Activated naive CD4-positive, alpha-beta T cell treated with anti-CD3 and anti-CD28 coated beads, Interleukin-2, amount 50 U/mL, for 24 hours (primary cell): ENCODE measurements around the gene THSD4.
A peak's percentile ranks its signal among the peaks of the same experiment; 100 is the strongest.

Experiments used
- H3K27ac Mint-ChIP-seq: one replicate; pipeline ENCODE4 v1.8.0; 2021; ENCODE audit warnings: mild to moderate bottlenecking, mixed read lengths
- H3K27me3 Mint-ChIP-seq: one replicate; pipeline ENCODE4 v1.8.0; 2021; ENCODE audit warnings: mixed read lengths
- H3K36me3 Mint-ChIP-seq: one replicate; pipeline ENCODE4 v1.8.0; 2021; ENCODE audit warnings: mixed read lengths
- H3K4me1 Mint-ChIP-seq: one replicate; pipeline ENCODE4 v1.8.0; 2021; ENCODE audit warnings: mixed read lengths
- H3K4me3 Mint-ChIP-seq: one replicate; pipeline ENCODE4 v1.8.0; 2021; ENCODE audit warnings: mild to moderate bottlenecking, mixed read lengths
- H3K9me3 Mint-ChIP-seq: one replicate; pipeline ENCODE4 v1.8.0; 2021; ENCODE audit warnings: mixed read lengths

The THSD4 gene

GRCh38 chr15:71091601-71092000 lies 23.7 kb upstream of the THSD4 start:
- no peak overlapping the region for H3K4me3 Mint-ChIP-seq
- no peaks in the 10 kb centered on the region for H3K36me3 Mint-ChIP-seq
- H3K27ac Mint-ChIP-seq = no peak overlapping the region
- no peaks in the 10 kb centered on the region for H3K9me3 Mint-ChIP-seq
- H3K27me3 Mint-ChIP-seq = peaks cover 15% of the 10 kb centered on the region
- no peaks in the 10 kb centered on the region for H3K4me1 Mint-ChIP-seq

GRCh38 chr15:71092056-71092600 lies 23.1 kb upstream of the THSD4 start:
- Mint-ChIP-seq H3K4me1 (no peaks in the 10 kb centered on the region), H3K36me3 (no peaks in the 10 kb centered on the region), H3K27ac (no peak overlapping the region), H3K27me3 (peaks cover 15% of the 10 kb centered on the region), H3K4me3 (no peak overlapping the region), H3K9me3 (no peaks in the 10 kb centered on the region)

- Mint-ChIP-seq H3K36me3 (no peaks in the 10 kb centered on the region), H3K27me3 (peaks cover 15% of the 10 kb centered on the region), H3K9me3 (no peaks in the 10 kb centered on the region), H3K4me1 (no peaks in the 10 kb centered on the region), H3K4me3 (no peak overlapping the region), H3K27ac (peak overlapping the region; percentile 46)
These were observed 21.9 kb upstream of the THSD4 start for GRCh38 chr15:71093054-71094024.

DNA sequence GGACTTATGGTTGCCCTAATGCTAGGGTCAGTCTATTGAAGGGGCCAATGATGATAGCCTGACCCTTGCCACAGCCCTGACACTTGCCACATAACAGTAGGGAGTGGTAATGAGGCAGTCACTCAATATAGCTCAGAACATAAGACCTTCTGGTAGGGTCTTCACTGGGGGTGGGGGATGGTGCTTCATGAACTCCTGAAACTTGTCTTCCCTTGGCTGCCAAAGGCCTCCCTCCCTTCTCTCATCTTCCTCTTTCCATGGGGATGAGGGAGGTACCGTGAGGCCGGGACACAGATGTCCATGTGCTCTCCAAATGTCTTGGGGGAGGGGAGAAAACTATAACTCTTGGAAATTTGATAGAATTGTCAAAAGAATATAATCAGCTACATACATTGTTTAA lies 21.1 kb upstream of the THSD4 start:
- Mint-ChIP-seq H3K4me1 (no peaks in the 10 kb centered on the region), H3K36me3 (no peaks in the 10 kb centered on the region)

GRCh38 chr15:71096676-71097075 lies 18.6 kb upstream of the THSD4 start:
- Mint-ChIP-seq H3K36me3 (no peaks in the 10 kb centered on the region), H3K27me3 (peaks cover 8% of the 10 kb centered on the region), H3K9me3 (no peaks in the 10 kb centered on the region), H3K4me1 (no peaks in the 10 kb centered on the region), H3K27ac (no peak overlapping the region), H3K4me3 (no peak overlapping the region)

More for the DNA sequence above, 21.1 kb upstream of the THSD4 start:
- Mint-ChIP-seq H3K27me3 (peaks cover 12% of the 10 kb centered on the region), H3K4me3 (no peak overlapping the region), H3K9me3 (no peaks in the 10 kb centered on the region), H3K27ac (no peak overlapping the region)

- Mint-ChIP-seq H3K27me3 (peaks cover 7% of the 10 kb centered on the region), H3K36me3 (no peaks in the 10 kb centered on the region), H3K9me3 (no peaks in the 10 kb centered on the region), H3K27ac (no peak overlapping the region), H3K4me1 (no peaks in the 10 kb centered on the region), H3K4me3 (no peak overlapping the region)
These were observed 17.4 kb upstream of the THSD4 start for GRCh38 chr15:71097890-71098289.

DNA sequence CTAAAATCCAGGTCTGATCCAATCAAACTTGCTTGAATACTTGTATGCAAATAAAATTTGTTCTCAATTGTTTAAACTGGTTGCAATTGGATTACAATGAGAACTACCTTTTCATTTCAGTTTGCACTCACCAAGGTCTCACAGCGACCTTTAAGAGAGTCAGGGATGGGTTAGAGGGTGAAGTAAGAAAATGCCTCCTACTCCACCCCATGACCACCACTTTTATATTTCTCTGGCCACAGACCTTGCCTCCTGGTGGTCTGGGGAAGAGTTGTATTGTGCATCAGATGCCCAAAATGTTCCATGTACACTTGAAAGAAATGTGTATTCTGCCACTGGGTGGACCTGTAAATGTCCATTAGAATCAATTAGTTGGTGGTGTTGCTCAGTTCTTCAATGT lies 16.4 kb upstream of the THSD4 start:
- no peaks in the 10 kb centered on the region for H3K36me3 Mint-ChIP-seq
- no peak overlapping the region for H3K27ac Mint-ChIP-seq
- no peaks in the 10 kb centered on the region for H3K4me1 Mint-ChIP-seq
- no peak overlapping the region for H3K4me3 Mint-ChIP-seq
- H3K9me3 Mint-ChIP-seq = no peaks in the 10 kb centered on the region
- H3K27me3 Mint-ChIP-seq = peaks cover 2% of the 10 kb centered on the region

DNA sequence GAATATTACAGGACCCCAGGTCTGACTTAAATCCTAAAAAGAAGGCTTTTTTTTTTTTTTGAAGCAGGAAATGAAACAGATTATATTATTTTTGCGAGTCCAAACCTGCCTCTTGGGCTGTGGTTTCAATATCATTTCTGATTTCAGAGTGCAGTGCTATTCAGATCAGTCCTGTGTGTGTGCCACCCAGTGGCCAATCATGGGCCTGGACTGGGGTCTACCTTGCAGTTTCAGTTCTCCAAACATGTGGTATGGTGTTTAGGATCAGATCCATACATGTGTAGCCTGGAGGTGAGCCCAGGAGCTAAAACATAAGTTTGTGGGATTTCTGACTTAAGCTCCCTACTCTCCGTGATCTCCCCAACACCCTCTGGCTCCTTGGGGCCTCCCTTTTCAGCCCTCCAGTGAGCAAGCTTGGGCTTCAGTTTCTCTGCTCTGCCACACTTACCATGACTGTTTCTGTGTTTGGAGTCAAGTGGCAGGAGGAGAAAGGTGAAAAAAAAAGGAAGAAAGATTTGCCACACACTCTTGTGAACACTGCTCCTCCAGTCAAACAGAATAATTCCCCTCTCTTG lies 12.1 kb upstream of the THSD4 start:
- Mint-ChIP-seq H3K27ac (no peak overlapping the region), H3K4me1 (no peaks in the 10 kb centered on the region), H3K36me3 (no peaks in the 10 kb centered on the region), H3K27me3 (no peaks in the 10 kb centered on the region), H3K9me3 (no peaks in the 10 kb centered on the region), H3K4me3 (no peak overlapping the region)

GRCh38 chr15:71104636-71105035 lies 10.6 kb upstream of the THSD4 start:
- Mint-ChIP-seq H3K27me3 (no peaks in the 10 kb centered on the region), H3K4me3 (no peak overlapping the region), H3K27ac (no peak overlapping the region)

GRCh38 chr15:71105444-71105843 lies 9.8 kb upstream of the THSD4 start:
- H3K9me3 Mint-ChIP-seq = no peaks in the 10 kb centered on the region
- no peaks in the 10 kb centered on the region for H3K4me1 Mint-ChIP-seq
- no peak overlapping the region for H3K4me3 Mint-ChIP-seq
- H3K27ac Mint-ChIP-seq = no peak overlapping the region
- H3K36me3 Mint-ChIP-seq = no peaks in the 10 kb centered on the region
- H3K27me3 Mint-ChIP-seq = no peaks in the 10 kb centered on the region

More at GRCh38 chr15:71104636-71105035, 10.6 kb upstream of the THSD4 start:
- H3K9me3 Mint-ChIP-seq = no peaks in the 10 kb centered on the region
- H3K36me3 Mint-ChIP-seq = no peaks in the 10 kb centered on the region
- H3K4me1 Mint-ChIP-seq = no peaks in the 10 kb centered on the region

GRCh38 chr15:71106802-71107500 lies 8.3 kb upstream of the THSD4 start:
- peaks cover 3% of the 10 kb centered on the region for H3K27me3 Mint-ChIP-seq
- H3K4me1 Mint-ChIP-seq = no peaks in the 10 kb centered on the region

GRCh38 chr15:71107501-71107815 lies 7.8 kb upstream of the THSD4 start:
- Mint-ChIP-seq H3K27ac (no peak overlapping the region), H3K36me3 (no peaks in the 10 kb centered on the region), H3K27me3 (peaks cover 3% of the 10 kb centered on the region), H3K4me1 (no peaks in the 10 kb centered on the region), H3K9me3 (no peaks in the 10 kb centered on the region), H3K4me3 (no peak overlapping the region)

More at GRCh38 chr15:71106802-71107500, 8.3 kb upstream of the THSD4 start:
- H3K9me3 Mint-ChIP-seq = no peaks in the 10 kb centered on the region
- no peaks in the 10 kb centered on the region for H3K36me3 Mint-ChIP-seq
- no peak overlapping the region for H3K4me3 Mint-ChIP-seq
- H3K27ac Mint-ChIP-seq = no peak overlapping the region

DNA sequence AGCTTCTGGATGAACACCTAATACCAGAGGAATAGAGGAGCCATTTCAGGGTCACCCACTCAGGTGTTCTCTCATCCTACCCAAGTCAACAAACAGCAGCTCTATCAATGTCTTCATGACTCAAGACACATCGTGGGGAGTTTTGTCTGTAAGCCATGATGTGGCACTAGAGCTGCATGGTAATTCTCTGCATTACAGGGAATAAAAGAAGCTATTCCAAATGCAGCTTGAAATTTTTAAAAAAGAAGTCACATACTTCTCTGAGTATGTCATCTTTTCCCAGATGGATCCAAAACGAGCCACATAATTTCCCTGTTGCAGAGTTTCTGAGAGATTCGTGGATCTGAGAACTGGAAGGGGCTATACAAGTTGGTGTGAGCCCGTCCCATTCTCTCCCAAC lies 6.1 kb upstream of the THSD4 start:
- Mint-ChIP-seq H3K4me1 (no peaks in the 10 kb centered on the region), H3K9me3 (no peaks in the 10 kb centered on the region)

DNA sequence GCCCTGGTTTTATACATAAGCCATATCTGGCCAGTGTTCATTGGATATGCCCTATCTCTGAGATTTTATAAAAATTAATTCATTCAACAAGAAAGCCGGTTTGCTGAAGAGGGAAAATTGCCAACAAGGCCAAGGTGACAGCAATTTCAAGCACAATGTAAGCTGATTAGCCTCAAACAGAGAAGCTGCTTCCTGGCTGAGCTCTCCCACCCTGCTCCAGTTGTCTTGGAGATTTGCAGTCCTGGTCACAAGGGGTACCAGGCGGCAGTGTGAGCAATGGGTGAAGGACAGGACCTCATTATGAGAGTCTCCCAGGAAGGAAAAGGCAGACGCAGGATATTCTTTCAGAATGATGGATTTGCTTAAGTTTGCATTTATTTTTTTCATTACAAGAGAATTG lies 5.4 kb upstream of the THSD4 start:
- Mint-ChIP-seq H3K4me1 (no peaks in the 10 kb centered on the region), H3K4me3 (no peak overlapping the region), H3K27me3 (peaks cover 8% of the 10 kb centered on the region)

More for the DNA sequence above, 6.1 kb upstream of the THSD4 start:
- Mint-ChIP-seq H3K27me3 (peaks cover 5% of the 10 kb centered on the region), H3K27ac (no peak overlapping the region), H3K4me3 (no peak overlapping the region), H3K36me3 (no peaks in the 10 kb centered on the region)

GRCh38 chr15:71110405-71111180 lies 4.7 kb upstream of the THSD4 start:
- Mint-ChIP-seq H3K27ac (no peak overlapping the region), H3K27me3 (peaks cover 10% of the 10 kb centered on the region), H3K9me3 (no peaks in the 10 kb centered on the region), H3K4me3 (no peak overlapping the region), H3K4me1 (no peaks in the 10 kb centered on the region), H3K36me3 (no peaks in the 10 kb centered on the region)

More for the DNA sequence above, 5.4 kb upstream of the THSD4 start:
- Mint-ChIP-seq H3K27ac (no peak overlapping the region), H3K9me3 (no peaks in the 10 kb centered on the region), H3K36me3 (no peaks in the 10 kb centered on the region)
